H1 (cell line): ENCODE results near the gene SPSB1. TPM values are rescaled to one million over a fixed set of nuclear protein-coding genes. Genes with fewer than 3 reads are reported as not detected.

Experiments used
- CTCF ChIA-PET: fragments of 300-600 bp; sonication (Branson Sonifier 250); formaldehyde crosslinking; loops from one replicate; lab custom pipeline; 2021; ENCODE audit not compliant: partially characterized antibody; lab: Charles Lee
- POLR2A ChIA-PET: fragments of 300-600 bp; sonication (Branson Sonifier 250); formaldehyde crosslinking; loops from one replicate; lab custom pipeline; 2021; ENCODE audit warnings: inconsistent platforms; ENCODE audit not compliant: partially characterized antibody; lab: Charles Lee
- DNase-seq, 2 experiments: peaks; one replicate each; pipeline versions ENCODE4 v3.0.0 to v3.0.0-alpha.2; 2010 to 2022; ENCODE audit warnings: low spot score in 2 of 2, low read depth in 1 of 2, mixed read lengths in 1 of 2
- FAIRE-seq: peaks from 2 replicates; lab custom pipeline; 2011; peaks lifted over from hg19 to GRCh38; lab: Jason Lieb, UNC
- H2AFZ ChIP-seq: 2 replicates; pipeline ENCODE4 v1.8.1; 2012; ENCODE audit warnings: low read length, inconsistent platforms
- H2AK5ac ChIP-seq: 2 replicates; pipeline ENCODE4 v1.6.1; 2013; ENCODE audit warnings: low read depth, low read length
- H2BK120ac ChIP-seq: replicated peaks from 2 replicates; pipeline ENCODE3; 2013; ENCODE audit warnings: low read depth, low read length, inconsistent platforms
- H2BK12ac ChIP-seq: 2 replicates; pipeline ENCODE4 v1.6.1; 2013; ENCODE audit warnings: low read depth, low read length
- H2BK15ac ChIP-seq: 2 replicates; pipeline ENCODE4 v1.6.1; 2013; ENCODE audit warnings: low read length
- H2BK20ac ChIP-seq: 2 replicates; pipeline ENCODE4 v1.6.1; 2013; ENCODE audit warnings: low read length
- H2BK5ac ChIP-seq: 2 replicates; pipeline ENCODE4 v1.6.1; 2013; ENCODE audit warnings: low read depth, low read length
- H3K14ac ChIP-seq: 2 replicates; pipeline ENCODE4 v1.6.1; 2013; ENCODE audit warnings: inconsistent platforms; ENCODE audit not compliant: insufficient read length
- H3K18ac ChIP-seq: 2 replicates; pipeline ENCODE4 v1.6.1; 2013; ENCODE audit warnings: low read length; ENCODE audit errors: extremely low read depth
- H3K23ac ChIP-seq: 2 replicates; pipeline ENCODE4 v1.6.1; 2013; ENCODE audit warnings: inconsistent platforms; ENCODE audit not compliant: insufficient read length
- H3K23me2 ChIP-seq: 2 replicates; pipeline ENCODE4 v1.6.1; 2013; ENCODE audit warnings: low read depth, low read length
- H3K27ac ChIP-seq: 2 replicates; pipeline ENCODE4 v1.6.1; 2011; ENCODE audit warnings: low read depth, low read length, inconsistent platforms
- H3K27me3 ChIP-seq, 4 experiments: replicated peaks in 1 of 4; 1 replicate in 1 of 4; 2 replicates in 3 of 4; pipeline versions ENCODE4 v1.6.1 to v1.8.1; 2011 to 2013; ENCODE audit warnings: low read length in 3 of 4, mild to moderate bottlenecking in 3 of 4, inconsistent platforms in 2 of 4, mixed read lengths in 2 of 4, moderate library complexity in 1 of 4; ENCODE audit not compliant: control insufficient read depth in 3 of 4, insufficient read depth in 3 of 4; ENCODE audit errors: extremely low read depth in 1 of 4
- H3K36me3 ChIP-seq, 4 experiments: 2 replicates each; pipeline versions ENCODE4 v1.6.1 to v1.8.1; 2011 to 2013; ENCODE audit warnings: mild to moderate bottlenecking in 4 of 4, low read length in 3 of 4, moderate library complexity in 2 of 4, control low read depth in 1 of 4, inconsistent platforms in 1 of 4; ENCODE audit not compliant: insufficient read depth in 4 of 4, control insufficient read depth in 2 of 4
- H3K4ac ChIP-seq: replicated peaks from 2 replicates; pipeline ENCODE3; 2013; ENCODE audit warnings: low read length, low read depth, mixed read lengths, inconsistent platforms; ENCODE audit not compliant: insufficient read length
- H3K4me1 ChIP-seq, 4 experiments: replicated peaks in 1 of 4; 1 replicate in 1 of 4; 2 replicates in 3 of 4; pipeline versions ENCODE4 v1.6.1 to v1.8.1; 2011 to 2013; ENCODE audit warnings: low read length in 3 of 4, inconsistent platforms in 2 of 4, mixed read lengths in 1 of 4; ENCODE audit not compliant: insufficient read depth in 4 of 4, control insufficient read depth in 3 of 4
- H3K4me2 ChIP-seq, 2 experiments: 2 replicates each; pipeline versions ENCODE4 v1.6.1 to v1.8.1; 2011 to 2013; ENCODE audit warnings: low read depth in 2 of 2, low read length in 2 of 2, control low read depth in 1 of 2, inconsistent platforms in 1 of 2, mild to moderate bottlenecking in 1 of 2; ENCODE audit not compliant: insufficient read depth in 1 of 2
- H3K4me3 ChIP-seq, 4 experiments: fragments of 200-600, 300-600 bp in 1 of 4; sonication (generic), shearing (Covaris generic), sonication (Bioruptor Twin) in 1 of 4; 2 replicates each; pipeline versions ENCODE4 v1.5.1 to v1.8.1; 2011 to 2016; ENCODE audit warnings: low read length in 4 of 4, low read depth in 3 of 4, control low read depth in 2 of 4, inconsistent platforms in 2 of 4, mild to moderate bottlenecking in 2 of 4, mixed read lengths in 1 of 4, moderate library complexity in 1 of 4; ENCODE audit not compliant: insufficient read depth in 2 of 4; ENCODE audit errors: extremely low read depth in 1 of 4
- H3K56ac ChIP-seq: replicated peaks from 2 replicates; pipeline ENCODE3; 2013; ENCODE audit warnings: low read depth, mild to moderate bottlenecking, mixed read lengths, low read length, inconsistent platforms; ENCODE audit not compliant: insufficient read length
- H3K79me1 ChIP-seq: 2 replicates; pipeline ENCODE4 v1.6.1; 2013; ENCODE audit warnings: low read depth, low read length, control low read depth
- H3K79me2 ChIP-seq, 2 experiments: 2 replicates each; pipeline versions ENCODE4 v1.6.1 to v1.8.1; 2012 to 2013; ENCODE audit warnings: low read length in 2 of 2, mild to moderate bottlenecking in 2 of 2, inconsistent platforms in 1 of 2; ENCODE audit not compliant: insufficient read depth in 2 of 2, control insufficient read depth in 1 of 2
- H3K9ac ChIP-seq, 4 experiments: replicated peaks in 1 of 4; 1 replicate in 1 of 4; 2 replicates in 3 of 4; pipeline versions ENCODE4 v1.6.1 to v1.8.1; 2011 to 2013; ENCODE audit warnings: low read depth in 3 of 4, low read length in 3 of 4, control low read depth in 2 of 4, mild to moderate bottlenecking in 2 of 4, moderate library complexity in 2 of 4, inconsistent platforms in 1 of 4; ENCODE audit errors: extremely low read depth in 1 of 4
- H3K9me3 ChIP-seq, 2 experiments: 2 replicates each; pipeline versions ENCODE4 v1.6.1 to v1.8.1; 2012 to 2013; ENCODE audit warnings: mild to moderate bottlenecking in 2 of 2, moderate library complexity in 2 of 2, control low read depth in 1 of 2, inconsistent platforms in 1 of 2, low read depth in 1 of 2, low read length in 1 of 2, mixed read lengths in 1 of 2; ENCODE audit not compliant: insufficient read depth in 2 of 2
- H4K20me1 ChIP-seq, 2 experiments: replicated peaks in 1 of 2; 2 replicates each; pipeline versions ENCODE3 to v1.8.1; 2011 to 2013; ENCODE audit warnings: inconsistent platforms in 2 of 2, low read length in 2 of 2, mild to moderate bottlenecking in 1 of 2; ENCODE audit not compliant: insufficient read depth in 2 of 2, control insufficient read depth in 1 of 2
- H4K5ac ChIP-seq: 2 replicates; pipeline ENCODE4 v1.6.1; 2013; ENCODE audit warnings: low read length, low read depth, mixed read lengths, inconsistent platforms; ENCODE audit not compliant: insufficient read length
- H4K8ac ChIP-seq: 2 replicates; pipeline ENCODE4 v1.8.0; 2013; ENCODE audit warnings: mild to moderate bottlenecking, moderate library complexity, low read length, inconsistent platforms; ENCODE audit not compliant: insufficient read depth; ENCODE audit errors: extremely low read depth
- H4K91ac ChIP-seq: replicated peaks from 2 replicates; pipeline ENCODE3; 2013; ENCODE audit warnings: low read length, mixed read lengths, inconsistent platforms; ENCODE audit not compliant: insufficient read length
- ATF2 ChIP-seq: IDR thresholded peaks from 2 replicates; pipeline ENCODE4 v1.6.1; 2012; ENCODE audit warnings: low read length, inconsistent platforms
- FOSL1 ChIP-seq: IDR thresholded peaks from 2 replicates; pipeline ENCODE4 v1.6.1; 2011; ENCODE audit warnings: mild to moderate bottlenecking, low read depth, low read length, moderate library complexity; ENCODE audit not compliant: insufficient read depth
- JUN ChIP-seq: IDR thresholded peaks from 2 replicates; pipeline ENCODE4 v1.6.1; 2011; ENCODE audit warnings: low read depth, mild to moderate bottlenecking, improper control_type of control experiment, low read length
- KDM1A ChIP-seq: fragments of 200-600, 300-600 bp; sonication (generic); IDR thresholded peaks from 2 replicates; pipeline ENCODE4 v1.7.1; 2016; ENCODE audit warnings: mild to moderate bottlenecking, low read length, borderline replicate concordance
- NANOG ChIP-seq: IDR thresholded peaks from 2 replicates; pipeline ENCODE4 v1.6.1; 2011; ENCODE audit warnings: low read length, low read depth, mild to moderate bottlenecking, inconsistent platforms; ENCODE audit not compliant: insufficient read depth, poor library complexity, severe bottlenecking
- RFX5 ChIP-seq: IDR thresholded peaks from 2 replicates; pipeline ENCODE4 v1.6.1; 2011; ENCODE audit warnings: low read depth, low read length, improper control_type of control experiment, borderline replicate concordance
- SAP30 ChIP-seq: fragments of 300-600 bp; sonication (generic); IDR thresholded peaks from 2 replicates; pipeline ENCODE4 v1.7.1; 2012; ENCODE audit warnings: low read length, moderate library complexity, mild to moderate bottlenecking, inconsistent platforms; ENCODE audit not compliant: insufficient read depth, insufficient replicate concordance
- SRF ChIP-seq: IDR thresholded peaks from 2 replicates; pipeline ENCODE4 v1.6.1; 2011; ENCODE audit warnings: mild to moderate bottlenecking, low read depth, low read length, moderate library complexity
- TEAD4 ChIP-seq: IDR thresholded peaks from 2 replicates; pipeline ENCODE4 v1.6.1; 2012; ENCODE audit warnings: low read depth, low read length, inconsistent platforms, mixed read lengths
- USF2 ChIP-seq: IDR thresholded peaks from 2 replicates; pipeline ENCODE4 v1.6.1; 2011; ENCODE audit warnings: low read length, improper control_type of control experiment
- YY1 ChIP-seq: IDR thresholded peaks from 2 replicates; pipeline ENCODE4 v1.6.1; 2011; ENCODE audit warnings: low read depth, mild to moderate bottlenecking, low read length
- WGBS, 2 experiments: shearing (Covaris generic) in 1 of 2; methylation state at CpG; one replicate each; pipeline versions ENCODE4 v1.1.6 to v1.1.7; 2013 to 2015; ENCODE audit warnings: low lambda C conversion rate in 2 of 2, mixed read lengths in 2 of 2, inconsistent platforms in 1 of 2, low coverage in 1 of 2, missing lambda C conversion rate in 1 of 2; ENCODE audit not compliant: insufficient replicate concordance in 2 of 2, insufficient coverage in 1 of 2, insufficient read length in 1 of 2; ENCODE audit errors: extremely low coverage in 1 of 2, missing lambda C conversion rate in 1 of 2; 5-methylcytosine and 5-hydroxymethylcytosine counted together
- polyA plus RNA-seq, 7 experiments: library from polyadenylated mRNA; depleted of rRNA in 3 of 7; stranded (reverse) in 5 of 7; unstranded in 2 of 7; fragments of >200 nt in 5 of 7; fragments of 200-250 nt in 2 of 7; gene quantifications; 1 replicate in 5 of 7; 2 replicates in 1 of 7; 4 replicates in 1 of 7; pipeline versions ENCODE4 v1.2.1 to v1.2.3, GENCODE V29; 2011 to 2013; ENCODE audit warnings: missing spikeins in 2 of 7, mixed read lengths in 2 of 7
- total RNA-seq: library from RNA; stranded (reverse); fragmentation: NEBNext Ultra II Directional; extraction: Animal tissue kit (Norgen Biotek cat#: 25700); gene quantifications from 2 replicates; pipeline ENCODE4 v1.2.1, GENCODE V29; 2021

Gene SPSB1
- total and polyA plus RNA-seq, 2 of the 8 experiments (the other 6 are each of a cell fraction or from before 2014, with no cell fraction given), result 5.3 to 6.4 TPM

GRCh38 chr1:9314111-9314510, 21.4 kb downstream of the SPSB1 start:
- H4K20me1 ChIP-seq, result peaks cover 0 to 2% of the 10 kb centered on the region in 2 experiments
- no peak overlapping the region for H4K8ac ChIP-seq
- peaks cover 3% of the 10 kb centered on the region; the same call in 1 of the 2 replicates for H3K79me1 ChIP-seq
- no peaks in the 10 kb centered on the region for H3K36me3 ChIP-seq
- 89% methylated on average over 8 of the region's 8 CpGs; no CpG with 5 or more reads in 1 of the 2 experiments for WGBS, 2 experiments
- no peak overlapping the region for H2AFZ ChIP-seq
- no peak overlapping the region for H3K4me3 ChIP-seq
- POLR2A ChIA-PET, result interaction anchor here (0.6 kb wide), 1 partner anchor 165 kb away, joined by 3 read pairs; no protein-coding TSS in a partner anchor
- no peak overlapping the region for H3K27ac ChIP-seq
- H3K56ac ChIP-seq, result no peak overlapping the region
- H3K23ac ChIP-seq, result no peak overlapping the region
- no peak overlapping the region for H2AK5ac ChIP-seq
- H2BK20ac ChIP-seq, result no peak overlapping the region
- no peaks in the 10 kb centered on the region for H3K23me2 ChIP-seq
- no peak overlapping the region for H4K91ac ChIP-seq
- H3K4me2 ChIP-seq, result no peak overlapping the region
- H2BK15ac ChIP-seq, result no peak overlapping the region
- H2BK120ac ChIP-seq, result no peak overlapping the region
- H3K27me3 ChIP-seq, result no peaks in the 10 kb centered on the region
- FAIRE-seq (no peak), DNase-seq (no peak)
- H3K9me3 ChIP-seq, result no peaks in the 10 kb centered on the region
- H3K18ac ChIP-seq, result no peak overlapping the region
- no peak overlapping the region for H3K9ac ChIP-seq
- H4K5ac ChIP-seq, result no peak overlapping the region
- CTCF ChIA-PET, result no interaction called here
- H2BK5ac ChIP-seq, result no peak overlapping the region
- H3K14ac ChIP-seq, result no peak overlapping the region
- H3K4ac ChIP-seq, result no peak overlapping the region
- no peak overlapping the region for H2BK12ac ChIP-seq
- H3K4me1 ChIP-seq, result peaks cover 0 to 12% (median 4%) of the 10 kb centered on the region in 4 experiments; a peak in 6 of 7 replicates
- no peaks in the 10 kb centered on the region for H3K79me2 ChIP-seq
- TF ChIP-seq TEAD4 (no peak), USF2 (no peak), FOSL1 (no peak), SAP30 (no peak), JUN (no peak), ATF2 (no peak), SRF (no peak), YY1 (no peak), NANOG (no peak), KDM1A (no peak), RFX5 (no peak)
